ENCODE measurements around the gene C1QL4. TPM values are rescaled to one million over a fixed set of nuclear protein-coding genes. Genes with fewer than 3 reads are reported as not detected.

The C1QL4 gene
- polyA plus RNA-seq, 2 donors = not detected

DNA sequence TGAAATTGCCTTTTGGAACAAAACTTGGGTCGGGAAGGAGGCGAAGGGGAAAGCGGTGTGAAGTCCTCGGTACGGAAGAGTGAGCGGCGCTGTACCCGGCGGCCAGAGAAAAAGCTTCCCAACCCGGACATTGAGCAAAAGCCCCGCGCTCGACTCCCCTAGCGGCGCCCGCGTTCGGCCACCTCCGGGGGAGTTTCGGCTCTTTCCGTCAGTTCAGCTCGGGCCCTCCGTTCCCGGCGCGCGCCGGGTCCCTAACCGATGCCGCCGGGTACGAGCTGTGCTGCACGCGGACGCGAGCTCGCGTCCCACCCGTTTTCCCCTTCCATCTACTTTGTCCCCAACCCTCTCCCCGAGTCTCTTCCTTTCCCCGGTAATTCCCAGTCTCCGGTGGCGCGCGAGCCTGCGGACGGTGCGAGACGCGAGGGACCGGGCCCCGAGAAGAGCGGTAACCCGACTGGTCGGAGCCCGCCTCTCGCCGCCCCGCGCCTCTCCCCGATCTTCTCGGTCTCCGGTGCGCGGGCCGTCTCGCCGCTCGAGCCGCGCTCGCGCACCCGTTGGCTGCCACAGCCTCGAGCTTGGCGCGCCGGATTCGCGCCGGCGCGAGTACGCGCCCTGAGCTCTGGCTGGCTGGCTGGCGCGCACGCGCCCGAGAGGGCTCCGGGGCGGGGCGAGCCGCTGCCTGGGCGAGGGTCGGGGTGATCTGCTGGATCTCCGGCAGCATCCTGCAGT, 29.8 kb upstream of the C1QL4 start:
- Histone ChIP-seq H3K36me3 (ENCODE audit: control insufficient read depth in 2 of 2, insufficient read depth in 2 of 2, low read length in 1 of 2) (no peaks in the 10 kb centered on the region), H3K9me3 (ENCODE audit: control insufficient read depth in 2 of 2, insufficient read depth in 1 of 2, low read depth in 1 of 2, low read length in 1 of 2) (no peaks in the 10 kb centered on the region), H3K4me3 (ENCODE audit: low read depth in 1 of 2, low read length in 2 of 2) (peak overlapping the region; percentile 68 to 91), H3K27me3 (ENCODE audit: control insufficient read depth in 1 of 2, insufficient read depth in 2 of 2, low read length in 2 of 2) (no peaks in the 10 kb centered on the region), H3K27ac (ENCODE audit: low read depth in 2 of 2, low read length in 1 of 2) (peak overlapping the region; percentile 91 to 93), H3K4me1 (ENCODE audit: control insufficient read depth in 2 of 2, insufficient read depth in 2 of 2, low read length in 1 of 2) (peaks cover 0 to 2% of the 10 kb centered on the region in 2 donors)
- 0% methylated on average over 71 to 97 of the region's 97 CpGs for WGBS, 2 donors

DNA sequence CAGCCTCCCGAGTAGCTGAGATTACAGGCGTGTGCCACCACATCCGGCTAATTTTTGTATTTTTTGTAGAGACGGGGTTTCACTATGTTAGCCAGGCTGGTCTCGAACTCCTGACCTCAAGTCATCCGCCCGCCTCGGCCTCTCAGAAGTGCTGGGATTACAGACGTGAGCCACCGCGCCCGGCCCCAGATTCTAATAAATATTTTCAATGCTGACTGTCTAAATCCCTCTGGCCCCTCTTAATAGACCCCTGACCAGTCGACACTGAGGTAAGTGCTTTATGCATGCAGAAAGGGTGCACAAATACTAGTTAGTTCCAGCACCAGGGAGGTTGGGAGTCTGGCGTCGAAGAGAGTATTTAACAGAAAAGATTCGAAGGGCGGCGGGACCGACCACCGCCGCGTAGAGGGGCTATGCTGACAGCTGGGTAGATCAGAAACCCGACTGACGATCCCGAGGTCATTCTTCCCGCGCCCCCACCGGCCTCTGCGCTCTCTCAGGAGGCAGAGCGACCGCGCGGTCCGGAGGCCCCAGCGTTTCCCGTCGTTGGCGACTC, 29.2 kb upstream of the C1QL4 start:
- H3K27me3 ChIP-seq (ENCODE audit: control insufficient read depth in 1 of 2, insufficient read depth in 2 of 2, low read length in 2 of 2) = no peaks in the 10 kb centered on the region
- H3K9me3 ChIP-seq (ENCODE audit: control insufficient read depth in 2 of 2, insufficient read depth in 1 of 2, low read depth in 1 of 2, low read length in 1 of 2) = no peaks in the 10 kb centered on the region
- H3K27ac ChIP-seq (ENCODE audit: low read depth in 2 of 2, low read length in 1 of 2) = peak overlapping the region; percentile 91 to 93
- H3K4me1 ChIP-seq (ENCODE audit: control insufficient read depth in 2 of 2, insufficient read depth in 2 of 2, low read length in 1 of 2) = peaks cover 0 to 2% of the 10 kb centered on the region in 2 donors
- WGBS, 2 donors = 11 to 13% methylated on average over 38 of the region's 38 CpGs
- H3K36me3 ChIP-seq (ENCODE audit: control insufficient read depth in 2 of 2, insufficient read depth in 2 of 2, low read length in 1 of 2) = no peaks in the 10 kb centered on the region
- H3K4me3 ChIP-seq (ENCODE audit: low read depth in 1 of 2, low read length in 2 of 2) = peak overlapping the region; percentile 68 to 91

DNA sequence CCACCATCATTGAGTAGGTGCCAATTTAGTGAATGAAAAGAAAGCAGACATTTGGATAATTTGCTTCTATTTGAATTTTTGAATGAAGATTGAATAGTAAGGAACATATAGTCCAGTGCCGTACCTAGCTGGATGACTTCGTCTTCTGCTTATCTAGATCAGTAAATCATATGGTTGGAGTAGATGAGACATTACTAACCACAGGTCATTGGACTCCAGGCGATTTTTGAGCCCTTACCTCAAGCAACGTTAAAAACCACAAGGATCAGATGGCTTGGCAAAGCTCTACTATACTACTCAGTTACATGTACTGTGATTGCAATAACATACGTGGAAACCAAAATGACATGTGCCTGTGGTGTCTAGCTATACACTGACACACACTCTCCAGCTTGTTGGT, 28.6 kb upstream of the C1QL4 start:
- Histone ChIP-seq H3K27ac (ENCODE audit: low read depth in 2 of 2, low read length in 1 of 2) (no peak overlapping the region), H3K4me3 (ENCODE audit: low read depth in 1 of 2, low read length in 2 of 2) (no peak overlapping the region), H3K36me3 (ENCODE audit: control insufficient read depth in 2 of 2, insufficient read depth in 2 of 2, low read length in 1 of 2) (no peaks in the 10 kb centered on the region), H3K4me1 (ENCODE audit: control insufficient read depth in 2 of 2, insufficient read depth in 2 of 2, low read length in 1 of 2) (peaks cover 0 to under 1% of the 10 kb centered on the region in 2 donors), H3K9me3 (ENCODE audit: control insufficient read depth in 2 of 2, insufficient read depth in 1 of 2, low read depth in 1 of 2, low read length in 1 of 2) (no peaks in the 10 kb centered on the region), H3K27me3 (ENCODE audit: control insufficient read depth in 1 of 2, insufficient read depth in 2 of 2, low read length in 2 of 2) (no peaks in the 10 kb centered on the region)
- 74% methylated on average over 5 of the region's 5 CpGs for WGBS, 2 donors

DNA sequence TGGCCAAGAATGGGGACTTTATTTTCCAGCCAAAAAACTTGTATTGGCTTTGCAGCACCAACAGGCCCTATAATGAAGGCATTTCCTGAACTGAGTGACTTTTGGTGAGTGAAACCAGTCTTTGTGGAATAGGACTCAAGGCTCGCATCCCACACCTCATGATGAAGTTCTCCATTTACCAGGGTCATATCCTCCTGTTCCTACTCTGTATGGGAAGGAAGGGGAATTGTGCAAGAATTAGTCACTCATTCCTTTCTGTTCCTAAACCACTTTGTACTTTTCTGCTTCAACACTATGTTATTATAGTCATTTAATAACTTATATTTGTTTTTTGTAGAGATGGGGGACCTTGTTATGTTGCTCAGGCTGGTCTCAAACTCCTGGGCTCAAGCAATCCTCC, 28.0 kb upstream of the C1QL4 start:
- Histone ChIP-seq H3K27me3 (ENCODE audit: control insufficient read depth in 1 of 2, insufficient read depth in 2 of 2, low read length in 2 of 2) (no peaks in the 10 kb centered on the region), H3K4me3 (ENCODE audit: low read depth in 1 of 2, low read length in 2 of 2) (no peak overlapping the region), H3K9me3 (ENCODE audit: control insufficient read depth in 2 of 2, insufficient read depth in 1 of 2, low read depth in 1 of 2, low read length in 1 of 2) (no peaks in the 10 kb centered on the region), H3K36me3 (ENCODE audit: control insufficient read depth in 2 of 2, insufficient read depth in 2 of 2, low read length in 1 of 2) (no peaks in the 10 kb centered on the region), H3K4me1 (ENCODE audit: control insufficient read depth in 2 of 2, insufficient read depth in 2 of 2, low read length in 1 of 2) (no peaks in the 10 kb centered on the region), H3K27ac (ENCODE audit: low read depth in 2 of 2, low read length in 1 of 2) (no peak overlapping the region)
- WGBS, 2 donors = 84 to 91% methylated on average over 1 of the region's 1 CpG

DNA sequence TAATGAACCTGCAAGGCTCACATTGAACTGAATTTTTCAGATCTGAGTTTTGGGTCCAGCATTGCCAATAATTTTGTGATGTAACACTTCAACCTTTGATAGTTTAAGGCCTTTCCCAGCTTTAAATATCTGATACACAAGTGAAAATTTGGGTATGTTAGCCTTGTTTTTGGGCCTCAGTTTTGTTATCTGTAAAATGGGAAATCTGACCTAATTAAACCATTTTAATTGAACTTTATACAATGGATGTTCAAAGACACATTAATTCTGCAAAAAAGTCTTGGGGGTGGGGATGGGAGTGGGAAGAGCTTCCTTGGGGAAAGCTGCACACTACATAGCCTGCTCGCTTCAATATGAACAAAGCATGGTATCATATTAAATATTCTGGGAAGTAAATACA, 25.1 kb upstream of the C1QL4 start:
- no peaks in the 10 kb centered on the region for H3K36me3 ChIP-seq (ENCODE audit: control insufficient read depth in 2 of 2, insufficient read depth in 2 of 2, low read length in 1 of 2)
- H3K9me3 ChIP-seq (ENCODE audit: control insufficient read depth in 2 of 2, insufficient read depth in 1 of 2, low read depth in 1 of 2, low read length in 1 of 2) = no peaks in the 10 kb centered on the region
- H3K4me1 ChIP-seq (ENCODE audit: control insufficient read depth in 2 of 2, insufficient read depth in 2 of 2, low read length in 1 of 2) = no peaks in the 10 kb centered on the region
- 92 to 100% methylated on average over 1 of the region's 1 CpG for WGBS, 2 donors
- H3K4me3 ChIP-seq (ENCODE audit: low read depth in 1 of 2, low read length in 2 of 2) = no peak overlapping the region
- no peaks in the 10 kb centered on the region for H3K27me3 ChIP-seq (ENCODE audit: control insufficient read depth in 1 of 2, insufficient read depth in 2 of 2, low read length in 2 of 2)
- no peak overlapping the region for H3K27ac ChIP-seq (ENCODE audit: low read depth in 2 of 2, low read length in 1 of 2)

DNA sequence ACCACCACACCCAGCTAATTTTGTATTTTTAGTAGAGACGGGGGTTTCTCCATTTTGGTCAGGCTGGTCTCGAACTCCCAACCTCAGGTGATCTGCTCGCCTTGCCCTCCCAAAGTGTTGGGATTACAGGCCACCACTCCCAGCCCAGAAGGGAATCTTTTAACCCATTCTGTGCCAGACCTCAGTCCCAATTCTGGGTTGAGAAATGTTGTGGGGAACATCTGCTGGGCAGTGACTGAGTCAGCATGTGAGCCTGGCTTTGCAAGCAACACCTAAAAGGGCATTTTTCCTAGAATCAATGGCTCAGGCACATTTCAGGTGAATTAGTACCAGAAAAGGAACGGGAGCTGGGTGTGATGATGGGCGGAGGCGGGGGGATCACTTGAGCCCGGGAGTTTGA, 22.7 kb upstream of the C1QL4 start:
- Histone ChIP-seq H3K27ac (ENCODE audit: low read depth in 2 of 2, low read length in 1 of 2) (no peak overlapping the region), H3K27me3 (ENCODE audit: control insufficient read depth in 1 of 2, insufficient read depth in 2 of 2, low read length in 2 of 2) (no peaks in the 10 kb centered on the region), H3K36me3 (ENCODE audit: control insufficient read depth in 2 of 2, insufficient read depth in 2 of 2, low read length in 1 of 2) (no peaks in the 10 kb centered on the region), H3K4me1 (ENCODE audit: control insufficient read depth in 2 of 2, insufficient read depth in 2 of 2, low read length in 1 of 2) (no peaks in the 10 kb centered on the region), H3K9me3 (ENCODE audit: control insufficient read depth in 2 of 2, insufficient read depth in 1 of 2, low read depth in 1 of 2, low read length in 1 of 2) (no peaks in the 10 kb centered on the region), H3K4me3 (ENCODE audit: low read depth in 1 of 2, low read length in 2 of 2) (no peak overlapping the region)
- WGBS, 2 donors = 66 to 69% methylated on average over 7 of the region's 7 CpGs

DNA sequence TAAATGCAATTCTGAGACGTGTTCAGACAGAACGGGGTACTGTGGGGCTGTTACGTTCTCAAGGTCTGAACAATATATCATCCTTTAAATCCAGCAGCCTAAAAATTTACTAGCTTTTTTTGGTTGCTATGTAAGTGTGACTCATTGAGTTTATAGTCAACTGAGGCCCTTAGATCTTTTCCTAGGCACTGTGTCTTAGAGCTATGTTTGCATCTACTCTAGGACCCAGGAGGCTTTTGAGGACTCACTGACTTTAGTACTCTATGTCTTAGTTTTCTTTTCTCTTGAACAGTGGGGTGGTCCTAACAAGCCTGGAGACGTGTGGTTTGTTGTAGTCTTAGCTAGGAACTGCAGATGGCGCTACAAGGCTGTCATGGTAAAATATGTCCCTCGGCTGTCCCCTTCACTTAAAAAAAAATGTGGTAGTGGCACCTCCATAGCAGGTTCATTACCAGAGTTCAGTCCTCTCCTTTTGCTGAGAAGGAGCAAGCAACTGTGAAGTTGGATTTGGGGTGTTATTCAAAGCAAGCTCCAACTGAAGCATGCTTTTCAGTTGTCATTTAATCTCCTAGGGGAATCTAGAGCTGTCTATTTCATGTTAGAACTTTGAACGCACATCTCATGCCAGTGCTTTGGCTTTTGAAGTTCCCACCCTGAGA, 21.6 kb upstream of the C1QL4 start:
- no peaks in the 10 kb centered on the region for H3K36me3 ChIP-seq (ENCODE audit: control insufficient read depth in 2 of 2, insufficient read depth in 2 of 2, low read length in 1 of 2)
- 12 to 13% methylated on average over 7 of the region's 7 CpGs for WGBS, 2 donors
- no peaks in the 10 kb centered on the region for H3K27me3 ChIP-seq (ENCODE audit: control insufficient read depth in 1 of 2, insufficient read depth in 2 of 2, low read length in 2 of 2)
- no peaks in the 10 kb centered on the region for H3K4me1 ChIP-seq (ENCODE audit: control insufficient read depth in 2 of 2, insufficient read depth in 2 of 2, low read length in 1 of 2)
- H3K4me3 ChIP-seq (ENCODE audit: low read depth in 1 of 2, low read length in 2 of 2) = no peak overlapping the region
- H3K9me3 ChIP-seq (ENCODE audit: control insufficient read depth in 2 of 2, insufficient read depth in 1 of 2, low read depth in 1 of 2, low read length in 1 of 2) = no peaks in the 10 kb centered on the region
- no peak overlapping the region for H3K27ac ChIP-seq (ENCODE audit: low read depth in 2 of 2, low read length in 1 of 2)

DNA sequence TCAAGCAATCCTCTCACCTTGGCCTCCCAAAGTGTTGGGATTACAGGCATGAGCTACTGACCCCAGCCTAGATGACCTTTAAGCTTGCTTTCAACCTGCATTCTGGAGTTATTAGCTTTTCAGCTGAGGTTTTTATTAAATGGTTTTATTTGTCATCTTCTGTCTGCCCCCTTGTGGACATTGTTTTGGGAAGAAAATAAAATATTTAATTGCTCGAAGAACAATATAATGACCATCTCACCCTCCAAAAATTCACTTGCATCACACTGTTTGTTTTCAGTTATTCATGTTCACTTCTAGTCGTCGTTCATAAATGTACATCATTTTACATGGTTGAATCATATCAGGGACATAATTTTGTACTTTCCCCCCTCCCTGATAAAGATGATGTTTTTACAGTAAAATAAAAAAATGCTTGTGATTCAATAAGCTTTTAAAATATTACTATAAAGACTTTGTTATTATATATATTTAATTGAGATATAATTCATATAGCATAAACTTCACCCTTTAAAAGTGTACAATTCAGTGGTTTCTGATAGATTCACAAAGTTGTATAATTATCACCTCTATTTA, 20.2 kb upstream of the C1QL4 start:
- H3K9me3 ChIP-seq (ENCODE audit: control insufficient read depth in 2 of 2, insufficient read depth in 1 of 2, low read depth in 1 of 2, low read length in 1 of 2) = no peaks in the 10 kb centered on the region
- no peaks in the 10 kb centered on the region for H3K36me3 ChIP-seq (ENCODE audit: control insufficient read depth in 2 of 2, insufficient read depth in 2 of 2, low read length in 1 of 2)
- no peak overlapping the region for H3K4me3 ChIP-seq (ENCODE audit: low read depth in 1 of 2, low read length in 2 of 2)
- 6 to 8% methylated on average over 3 of the region's 3 CpGs for WGBS, 2 donors
- H3K4me1 ChIP-seq (ENCODE audit: control insufficient read depth in 2 of 2, insufficient read depth in 2 of 2, low read length in 1 of 2) = no peaks in the 10 kb centered on the region
- no peak overlapping the region for H3K27ac ChIP-seq (ENCODE audit: low read depth in 2 of 2, low read length in 1 of 2)
- no peaks in the 10 kb centered on the region for H3K27me3 ChIP-seq (ENCODE audit: control insufficient read depth in 1 of 2, insufficient read depth in 2 of 2, low read length in 2 of 2)

DNA sequence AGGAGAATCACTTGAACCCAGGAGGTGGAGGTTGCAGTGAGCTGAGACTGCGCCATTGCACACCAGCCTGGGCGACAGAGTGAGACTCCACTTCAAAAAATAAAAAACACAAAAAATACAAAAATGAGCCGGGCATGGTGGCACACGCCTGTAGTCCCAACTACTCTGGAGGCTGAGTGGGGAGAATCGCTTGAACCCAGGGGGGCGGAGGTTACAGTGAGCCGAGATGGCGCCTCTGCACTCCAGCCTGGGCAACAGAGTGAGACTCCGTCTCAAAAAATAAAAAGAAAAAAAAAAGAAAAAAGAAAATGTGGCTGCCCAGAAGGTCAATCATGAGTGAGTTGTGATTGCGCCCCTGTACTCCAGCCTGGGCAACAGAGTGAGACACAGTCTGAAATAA, 18.9 kb upstream of the C1QL4 start:
- Histone ChIP-seq H3K4me1 (ENCODE audit: control insufficient read depth in 2 of 2, insufficient read depth in 2 of 2, low read length in 1 of 2) (no peaks in the 10 kb centered on the region), H3K27me3 (ENCODE audit: control insufficient read depth in 1 of 2, insufficient read depth in 2 of 2, low read length in 2 of 2) (no peaks in the 10 kb centered on the region), H3K27ac (ENCODE audit: low read depth in 2 of 2, low read length in 1 of 2) (no peak overlapping the region), H3K4me3 (ENCODE audit: low read depth in 1 of 2, low read length in 2 of 2) (no peak overlapping the region), H3K9me3 (ENCODE audit: control insufficient read depth in 2 of 2, insufficient read depth in 1 of 2, low read depth in 1 of 2, low read length in 1 of 2) (no peaks in the 10 kb centered on the region), H3K36me3 (ENCODE audit: control insufficient read depth in 2 of 2, insufficient read depth in 2 of 2, low read length in 1 of 2) (no peaks in the 10 kb centered on the region)
- 98% methylated on average over 10 of the region's 10 CpGs for WGBS, 2 donors
